Liver (tissue), 9 donors: Measurements from ENCODE around the gene LRRC8A. TPM values are rescaled to one million over a fixed set of nuclear protein-coding genes. Genes with fewer than 3 reads are reported as not detected.

Experiments used
- DNase-seq: peaks from one replicate; pipeline ENCODE4 v3.0.0-alpha.2; 2017; ENCODE audit warnings: low spot score
- H3K27ac ChIP-seq, 2 donors: one replicate each; pipeline ENCODE4 v1.7.0; 2013; ENCODE audit warnings: inconsistent platforms in 2 of 2, low read length in 2 of 2, control low read depth in 1 of 2, low read depth in 1 of 2, mild to moderate bottlenecking in 1 of 2
- H3K27me3 ChIP-seq, 4 donors: one replicate each; pipeline versions ENCODE4 v1.6.1 to v1.7.0; 2013; ENCODE audit warnings: low read length in 3 of 4, inconsistent platforms in 1 of 4, mild to moderate bottlenecking in 1 of 4, moderate library complexity in 1 of 4; ENCODE audit not compliant: control insufficient read depth in 4 of 4, insufficient read depth in 4 of 4
- H3K36me3 ChIP-seq, 4 donors: one replicate each; pipeline versions ENCODE4 v1.6.1 to v1.7.0; 2013; ENCODE audit warnings: low read length in 3 of 4, mild to moderate bottlenecking in 3 of 4, low read depth in 1 of 4, moderate library complexity in 1 of 4; ENCODE audit not compliant: control insufficient read depth in 4 of 4, insufficient read depth in 3 of 4
- H3K4me1 ChIP-seq, 4 donors: one replicate each; pipeline versions ENCODE4 v1.6.1 to v1.7.0; 2013; ENCODE audit warnings: low read length in 3 of 4, mild to moderate bottlenecking in 3 of 4, moderate library complexity in 1 of 4; ENCODE audit not compliant: control insufficient read depth in 4 of 4, insufficient read depth in 4 of 4
- H3K4me3 ChIP-seq, 3 donors: one replicate each; pipeline versions ENCODE4 v1.6.1 to v1.7.0; 2013; ENCODE audit warnings: low read length in 3 of 3, control low read depth in 1 of 3, low read depth in 1 of 3, mild to moderate bottlenecking in 1 of 3
- H3K9ac ChIP-seq, 2 donors: one replicate each; pipeline ENCODE4 v1.7.0; 2013; ENCODE audit warnings: low read length in 2 of 2, mild to moderate bottlenecking in 2 of 2, moderate library complexity in 2 of 2, control low read depth in 1 of 2, low read depth in 1 of 2
- H3K9me3 ChIP-seq, 4 donors: one replicate each; pipeline versions ENCODE4 v1.6.1 to v1.7.0; 2013; ENCODE audit warnings: low read length in 3 of 4; ENCODE audit not compliant: control insufficient read depth in 4 of 4
- ATF3 ChIP-seq: IDR thresholded peaks from 2 replicates; pipeline ENCODE4 v1.6.1; 2016; ENCODE audit warnings: antibody characterized with exemption
- CTCF ChIP-seq: fragments of 150-350 bp; IDR thresholded peaks from 2 replicates; pipeline ENCODE4 v1.5.1; 2017; ENCODE audit warnings: improper control_type of control experiment, low read depth, low read length; ENCODE audit not compliant: missing input control
- EGR1 ChIP-seq, 2 donors: IDR thresholded peaks; 2 replicates each; pipeline ENCODE4 v1.6.1; 2016 to 2018; ENCODE audit warnings: antibody characterized with exemption in 2 of 2, low read depth in 2 of 2
- FOXA1 ChIP-seq: IDR thresholded peaks from 2 replicates; pipeline ENCODE4 v1.6.1; 2016; ENCODE audit warnings: antibody characterized with exemption
- FOXA2 ChIP-seq: IDR thresholded peaks from 2 replicates; pipeline ENCODE4 v1.6.1; 2016; ENCODE audit warnings: antibody characterized with exemption
- GABPA ChIP-seq, 2 donors: IDR thresholded peaks in 1 of 2; conservative IDR thresholded peaks in 1 of 2; 2 replicates each; pipeline ENCODE4 v1.6.1; 2016; ENCODE audit warnings: antibody characterized with exemption in 2 of 2, mild to moderate bottlenecking in 1 of 2, moderate library complexity in 1 of 2
- HNF4A ChIP-seq, 2 donors: conservative IDR thresholded peaks; 2 replicates each; pipeline ENCODE4 v1.6.1; 2016; ENCODE audit warnings: antibody characterized with exemption in 2 of 2, mild to moderate bottlenecking in 2 of 2
- HNF4G ChIP-seq: IDR thresholded peaks from 2 replicates; pipeline ENCODE4 v1.6.1; 2016; ENCODE audit warnings: antibody characterized with exemption
- JUND ChIP-seq, 2 donors: IDR thresholded peaks; 2 replicates each; pipeline ENCODE4 v1.6.1; 2016; ENCODE audit warnings: antibody characterized with exemption in 2 of 2
- MAX ChIP-seq: IDR thresholded peaks from 2 replicates; pipeline ENCODE4 v1.6.1; 2016; ENCODE audit warnings: antibody characterized with exemption
- NR2F2 ChIP-seq: IDR thresholded peaks from 2 replicates; pipeline ENCODE4 v1.6.1; 2016; ENCODE audit warnings: antibody characterized with exemption
- RAD21 ChIP-seq, 2 donors: IDR thresholded peaks; 2 replicates each; pipeline ENCODE4 v1.6.1; 2016; ENCODE audit warnings: antibody characterized with exemption in 2 of 2, mild to moderate bottlenecking in 2 of 2
- REST ChIP-seq: IDR thresholded peaks from 2 replicates; pipeline ENCODE4 v1.6.1; 2016; ENCODE audit warnings: antibody characterized with exemption, mild to moderate bottlenecking
- RXRA ChIP-seq, 2 donors: IDR thresholded peaks; 2 replicates each; pipeline ENCODE4 v1.6.1; 2017 to 2018; ENCODE audit warnings: antibody characterized with exemption in 2 of 2, mild to moderate bottlenecking in 1 of 2
- SP1 ChIP-seq: IDR thresholded peaks from 2 replicates; pipeline ENCODE4 v1.6.1; 2018; ENCODE audit warnings: antibody characterized with exemption, mild to moderate bottlenecking
- TAF1 ChIP-seq: conservative IDR thresholded peaks from 2 replicates; pipeline ENCODE4 v1.6.1; 2016; ENCODE audit warnings: antibody characterized with exemption, mild to moderate bottlenecking
- YY1 ChIP-seq: IDR thresholded peaks from 2 replicates; pipeline ENCODE4 v1.6.1; 2016; ENCODE audit warnings: antibody characterized with exemption, mild to moderate bottlenecking
- ZBTB33 ChIP-seq: IDR thresholded peaks from 2 replicates; pipeline ENCODE4 v1.6.1; 2016; ENCODE audit warnings: antibody characterized with exemption
- WGBS: extraction: QIAGEN DNeasy Blood & Tissue Kit; methylation state at CpG from one replicate; pipeline ENCODE4 v1.1.7; 2013; 5-methylcytosine and 5-hydroxymethylcytosine counted together
- polyA plus RNA-seq, 2 donors: library from polyadenylated mRNA; stranded (reverse) in 1 of 2; unstranded in 1 of 2; fragments of 200-250 nt in 1 of 2; fragments of >200 nt in 1 of 2; fragmentation: Nextera tagmentation in 1 of 2; extraction: Ambion mirVana in 1 of 2; gene quantifications; one replicate each; pipeline versions ENCODE4 v1.2.1 to v1.2.3, GENCODE V29; 2013 to 2015
- total RNA-seq, 2 donors: library from RNA; depleted of rRNA; stranded (reverse); fragments of >200 nt; gene quantifications; one replicate each; pipeline ENCODE4 v1.2.3, GENCODE V29; 2014
- donor health status: healthy.
- donor health status: healthy.
- donor health status: healthy.
- donor health status: healthy.
- donor health status: healthy.

The LRRC8A gene
- total and polyA plus RNA-seq, 4 donors = 14.6 to 22.8 (median 17.9) TPM

GRCh38 chr9:128846680-128847030 is 35.3 kb upstream of the LRRC8A start:
- peaks cover 0 to 4% (median 0%) of the 10 kb centered on the region in 4 donors for H3K9me3 ChIP-seq
- DNase-seq = no peak
- no peak overlapping the region for H3K27ac ChIP-seq
- peaks cover 0 to 6% (median 1%) of the 10 kb centered on the region in 4 donors for H3K4me1 ChIP-seq
- no peaks in the 10 kb centered on the region for H3K27me3 ChIP-seq
- peaks cover 0 to 9% (median 5%) of the 10 kb centered on the region in 4 donors for H3K36me3 ChIP-seq
- H3K4me3 ChIP-seq = no peak overlapping the region
- WGBS = 94% methylated on average over 3 of the region's 3 CpGs
- TF ChIP-seq MAX (no peak), NR2F2 (no peak), ATF3 (no peak), HNF4A (conservative IDR thresholded peaks at IDR 0.05) (no peak), TAF1 (no peak), JUND (IDR thresholded peaks at IDR 0.05) (no peak), FOXA1 (no peak), REST (no peak), GABPA (IDR thresholded peaks at IDR 0.05 in 1 of 2, conservative IDR thresholded peaks at IDR 0.05 in 1 of 2) (no peak), HNF4G (no peak), RAD21 (IDR thresholded peaks at IDR 0.05) (no peak), CTCF (no peak), FOXA2 (no peak), SP1 (no peak), YY1 (no peak), ZBTB33 (no peak), EGR1 (IDR thresholded peaks at IDR 0.05; ENCODE audit: low read depth in 2 of 2) (no peak), RXRA (IDR thresholded peaks at IDR 0.05) (no peak)
- no peak overlapping the region for H3K9ac ChIP-seq
